HepG2 (cell line): ENCODE results near the gene GAS1. TPM values are rescaled to one million over a fixed set of nuclear protein-coding genes. Genes with fewer than 3 reads are reported as not detected.

Experiments
- ATAC-seq: fragments of 200-7000 bp; cut with Tn5 transposase; 3 replicates; pipeline ENCODE4 v1.9.1; 2020; ENCODE audit warnings: mild to moderate bottlenecking, moderate library complexity
- BruUV-seq: library from RNA; stranded (reverse); fragments of 400-500 nt; replicated peaks from 2 replicates; lab custom pipeline; 2021; lab: Mats Ljungman, UMichigan
- CTCF ChIA-PET: fragments of 300-600 bp; formaldehyde crosslinking; extraction: SDS; loops from one replicate; lab custom pipeline; 2021; ENCODE audit warnings: low total read pairs, inconsistent platforms, low intra/inter-chr PET ratio; lab: Yijun Ruan, JAX
- POLR2A ChIA-PET: fragments of 350-600 bp; sonication (Branson Sonifier 250); formaldehyde crosslinking; loops from one replicate; lab custom pipeline; 2020; ENCODE audit warnings: antibody characterized with exemption, inconsistent platforms; lab: Yijun Ruan, JAX
- DNase-seq: peaks from one replicate; pipeline ENCODE4 v3.0.0-alpha.2; 2015; ENCODE audit warnings: low spot score
- FAIRE-seq: peaks from 3 replicates; lab custom pipeline; 2011; peaks lifted over from hg19 to GRCh38; lab: Jason Lieb, UNC
- H2AFZ ChIP-seq: one replicate; pipeline ENCODE4 v1.6.1; 2011; ENCODE audit warnings: low read length, inconsistent platforms
- H3K27ac ChIP-seq: fragments of 300-600 bp; 3 replicates; pipeline ENCODE4 v1.8.0; 2011; ENCODE audit warnings: mixed run types, mild to moderate bottlenecking, mixed read lengths, low read length, inconsistent platforms; ENCODE audit not compliant: insufficient read depth; ENCODE audit errors: extremely low read length
- H3K27me3 ChIP-seq, 2 experiments: fragments of 200-600 bp in 1 of 2; 2 replicates in 1 of 2; 3 replicates in 1 of 2; pipeline versions ENCODE4 v1.6.0 to v1.8.0; 2011; ENCODE audit warnings: low read length in 2 of 2, mild to moderate bottlenecking in 2 of 2, moderate library complexity in 2 of 2, inconsistent platforms in 1 of 2; ENCODE audit not compliant: insufficient read depth in 2 of 2, control insufficient read depth in 1 of 2
- H3K36me3 ChIP-seq, 2 experiments: fragments of 200-600 bp in 1 of 2; replicated peaks in 1 of 2; 2 replicates in 1 of 2; 3 replicates in 1 of 2; pipeline versions ENCODE4 v1.5.1 to v1.8.0; 2011; ENCODE audit warnings: low read length in 2 of 2, inconsistent platforms in 1 of 2; ENCODE audit not compliant: insufficient read depth in 2 of 2, control insufficient read depth in 1 of 2
- H3K4me1 ChIP-seq: 2 replicates; pipeline ENCODE4 v1.5.1; 2012; ENCODE audit warnings: low read length, inconsistent platforms; ENCODE audit not compliant: insufficient read depth
- H3K4me2 ChIP-seq: 2 replicates; pipeline ENCODE4 v1.6.0; 2011; ENCODE audit warnings: low read depth, low read length, inconsistent platforms
- H3K4me3 ChIP-seq, 3 experiments: fragments of 200-600 bp in 1 of 3; sonication (generic), shearing (Covaris generic) in 1 of 3; replicated peaks in 1 of 3; 2 replicates each; pipeline ENCODE4 v1.5.1; 2011 to 2016; ENCODE audit warnings: low read length in 3 of 3, inconsistent platforms in 2 of 3, low read depth in 2 of 3, mild to moderate bottlenecking in 2 of 3, control low read depth in 1 of 3, mixed read lengths in 1 of 3; ENCODE audit not compliant: insufficient read depth in 1 of 3
- H3K79me2 ChIP-seq: one replicate; pipeline ENCODE4 v1.6.1; 2011; ENCODE audit warnings: low read length, inconsistent platforms; ENCODE audit not compliant: insufficient read depth
- H3K9ac ChIP-seq: 2 replicates; pipeline ENCODE4 v1.6.0; 2011; ENCODE audit warnings: mild to moderate bottlenecking, low read depth, low read length, inconsistent platforms; ENCODE audit not compliant: insufficient read depth
- H3K9me3 ChIP-seq: 2 replicates; pipeline ENCODE4 v1.5.1; 2012; ENCODE audit warnings: mild to moderate bottlenecking, low read length
- H4K20me1 ChIP-seq: 2 replicates; pipeline ENCODE4 v1.6.0; 2011; ENCODE audit warnings: inconsistent platforms, mild to moderate bottlenecking, low read length, moderate library complexity; ENCODE audit not compliant: insufficient read depth
- CBFB ChIP-seq: sonication (generic); formaldehyde crosslinking; IDR thresholded peaks from 2 replicates; pipeline ENCODE4 v1.4.0; 2020; ENCODE audit warnings: missing genetic modification reagents
- GPN1 ChIP-seq: sonication (generic); formaldehyde crosslinking; IDR thresholded peaks from 2 replicates; pipeline ENCODE4 v1.5.1; 2020; ENCODE audit warnings: missing genetic modification reagents, borderline replicate concordance
- HNRNPL ChIP-seq: fragments of 200-400 bp; formaldehyde crosslinking; IDR thresholded peaks from 2 replicates; pipeline ENCODE4 v1.6.1; 2017; ENCODE audit warnings: mild to moderate bottlenecking, low read depth, low read length
- IKZF1 ChIP-seq: fragments of 450-650 bp; IDR thresholded peaks from 2 replicates; pipeline ENCODE4 v1.7.1; 2016
- PAF1 ChIP-seq: IDR thresholded peaks from 2 replicates; pipeline ENCODE4 v1.6.1; 2016; ENCODE audit warnings: missing genetic modification reagents, missing compliant biosample characterization
- PCBP1 ChIP-seq: fragments of 200-400 bp; formaldehyde crosslinking; IDR thresholded peaks from 2 replicates; pipeline ENCODE4 v1.6.1; 2017; ENCODE audit warnings: mild to moderate bottlenecking, low read depth, low read length, borderline replicate concordance
- PITX1 ChIP-seq: sonication (generic); formaldehyde crosslinking; IDR thresholded peaks from 2 replicates; pipeline ENCODE4 v1.5.1; 2020; ENCODE audit warnings: mild to moderate bottlenecking, missing genetic modification reagents
- POLR2AphosphoS5 ChIP-seq: IDR thresholded peaks from 2 replicates; pipeline ENCODE4 v1.6.1; 2012; ENCODE audit warnings: low read depth, low read length
- SNRNP70 ChIP-seq: fragments of 200-400 bp; formaldehyde crosslinking; IDR thresholded peaks from 2 replicates; pipeline ENCODE4 v1.6.1; 2017; ENCODE audit warnings: mild to moderate bottlenecking, low read depth, low read length, moderate library complexity
- SRSF1 ChIP-seq: fragments of 200-400 bp; formaldehyde crosslinking; optimal IDR thresholded peaks from 2 replicates; pipeline ENCODE3; 2017; ENCODE audit warnings: mild to moderate bottlenecking, low read depth, low read length, moderate library complexity
- ZNF17 ChIP-seq: sonication (generic); formaldehyde crosslinking; IDR thresholded peaks from 2 replicates; pipeline ENCODE4 v1.5.0; 2020; ENCODE audit warnings: mild to moderate bottlenecking, missing genetic modification reagents
- ZNF510 ChIP-seq: sonication (generic); formaldehyde crosslinking; IDR thresholded peaks from 2 replicates; pipeline ENCODE4 v1.4.0; 2020; ENCODE audit warnings: low read depth, mild to moderate bottlenecking, missing genetic modification reagents
- ZNF598 ChIP-seq: sonication (generic); formaldehyde crosslinking; IDR thresholded peaks from 2 replicates; pipeline ENCODE4 v1.5.1; 2020; ENCODE audit warnings: mild to moderate bottlenecking, missing genetic modification reagents, borderline replicate concordance
- ZNF83 ChIP-seq: sonication (generic); formaldehyde crosslinking; IDR thresholded peaks from 2 replicates; pipeline ENCODE4 v1.4.0; 2020; ENCODE audit warnings: missing genetic modification reagents, mild to moderate bottlenecking, borderline replicate concordance
- WGBS: methylation state at CpG from one replicate; pipeline ENCODE4 v1.1.6; 2017; ENCODE audit warnings: low lambda C conversion rate; 5-methylcytosine and 5-hydroxymethylcytosine counted together
- in situ Hi-C: cut with HindIII; loops from 2 replicates; pipeline ENCODE4 v1.10.0; 2017; ENCODE audit warnings: low pct_unique_long_range_greater_than_20kb; ENCODE audit not compliant: extremely low pct_ligation_motif_present
- intact Hi-C: fragments of 100-400 bp; cut with micrococcal nuclease; formaldehyde crosslinking; loops from one replicate; pipeline ENCODE4 v1.10.0; 2022; ENCODE audit not compliant: unreplicated experiment
- polyA plus RNA-seq, 8 experiments: library from polyadenylated mRNA; depleted of rRNA in 3 of 8; stranded (reverse) in 7 of 8; unstranded in 1 of 8; fragments of >200 nt; fragmentation: Illumina TruSeq in 4 of 8; extraction: Trizol in 4 of 8; gene quantifications; 2 replicates each; pipeline versions ENCODE4 v1.2.1 to v1.2.3, GENCODE V29; 2011 to 2016; ENCODE audit warnings: low read depth in 4 of 8, missing spikeins in 1 of 8, mixed read lengths in 1 of 8; ENCODE audit not compliant: insufficient read depth in 1 of 8
- total RNA-seq, 5 experiments: library from RNA; depleted of rRNA; stranded (reverse); fragments of >200 nt; fragmentation: Illumina TruSeq; extraction: Trizol; gene quantifications; 2 replicates each; pipeline ENCODE4 v1.2.3, GENCODE V29; 2016; ENCODE audit warnings: low read depth in 1 of 5
- TF ChIP-seq, protein P1 (sequence below): IDR thresholded peaks from 2 replicates; pipeline ENCODE4 v1.6.1; 2012; ENCODE audit warnings: low read length, improper control_type of control experiment
- TF ChIP-seq, protein P2 (sequence below): sonication (generic); formaldehyde crosslinking; IDR thresholded peaks from 2 replicates; pipeline ENCODE4 v1.4.0; 2020; ENCODE audit warnings: missing genetic modification reagents, borderline replicate concordance
- TF ChIP-seq, protein P3 (sequence below): sonication (generic); formaldehyde crosslinking; IDR thresholded peaks from 2 replicates; pipeline ENCODE4 v1.4.0; 2020; ENCODE audit warnings: missing genetic modification reagents; ENCODE audit errors: not compliant biosample characterization

Gene GAS1
- total and polyA plus RNA-seq, 2 of the 13 experiments (the other 11 are each of a cell fraction or from before 2014, with no cell fraction given), result not detected

DNA sequence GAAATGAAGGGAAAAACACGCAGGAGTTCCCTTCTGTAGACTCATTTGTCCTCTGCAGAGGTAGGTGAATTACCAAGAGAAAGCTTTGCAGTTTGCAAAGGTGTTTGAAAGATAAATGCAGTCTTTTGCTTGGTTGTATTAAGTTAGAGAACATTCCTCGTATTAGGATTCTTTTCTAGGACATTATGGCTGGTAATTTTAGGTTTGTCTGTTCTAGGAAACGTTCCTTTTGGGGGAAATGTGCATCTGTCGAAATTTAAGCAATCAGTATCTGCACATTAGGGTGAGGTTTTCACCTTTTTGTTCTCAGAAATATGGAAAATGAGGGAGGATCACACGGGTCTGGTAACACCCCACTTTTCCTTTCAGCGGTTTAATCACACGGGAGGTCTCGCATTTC, 45.1 kb downstream of the GAS1 start:
- Histone ChIP-seq H3K79me2 (no peaks in the 10 kb centered on the region), H4K20me1 (no peaks in the 10 kb centered on the region), H3K4me3 (no peak overlapping the region), H2AFZ (no peak overlapping the region), H3K36me3 (no peaks in the 10 kb centered on the region), H3K27me3 (peaks cover 1 to 16% of the 10 kb centered on the region in 2 experiments; a peak in 2 of 5 replicates), H3K27ac (no peak overlapping the region), H3K9ac (no peak overlapping the region), H3K9me3 (no peaks in the 10 kb centered on the region), H3K4me2 (no peak overlapping the region), H3K4me1 (no peaks in the 10 kb centered on the region)
- POLR2A ChIA-PET, result no interaction called here
- DNase-seq (no peak), ATAC-seq (no peak), FAIRE-seq (no peak)
- BruUV-seq, result no TSS peak
- TF ChIP-seq SNRNP70, result no peak
- no peak for TF ChIP-seq GPN1
- TF ChIP-seq ZNF598 (CRISPR knock-in tag), result no peak
- TF ChIP-seq, protein P1, sequence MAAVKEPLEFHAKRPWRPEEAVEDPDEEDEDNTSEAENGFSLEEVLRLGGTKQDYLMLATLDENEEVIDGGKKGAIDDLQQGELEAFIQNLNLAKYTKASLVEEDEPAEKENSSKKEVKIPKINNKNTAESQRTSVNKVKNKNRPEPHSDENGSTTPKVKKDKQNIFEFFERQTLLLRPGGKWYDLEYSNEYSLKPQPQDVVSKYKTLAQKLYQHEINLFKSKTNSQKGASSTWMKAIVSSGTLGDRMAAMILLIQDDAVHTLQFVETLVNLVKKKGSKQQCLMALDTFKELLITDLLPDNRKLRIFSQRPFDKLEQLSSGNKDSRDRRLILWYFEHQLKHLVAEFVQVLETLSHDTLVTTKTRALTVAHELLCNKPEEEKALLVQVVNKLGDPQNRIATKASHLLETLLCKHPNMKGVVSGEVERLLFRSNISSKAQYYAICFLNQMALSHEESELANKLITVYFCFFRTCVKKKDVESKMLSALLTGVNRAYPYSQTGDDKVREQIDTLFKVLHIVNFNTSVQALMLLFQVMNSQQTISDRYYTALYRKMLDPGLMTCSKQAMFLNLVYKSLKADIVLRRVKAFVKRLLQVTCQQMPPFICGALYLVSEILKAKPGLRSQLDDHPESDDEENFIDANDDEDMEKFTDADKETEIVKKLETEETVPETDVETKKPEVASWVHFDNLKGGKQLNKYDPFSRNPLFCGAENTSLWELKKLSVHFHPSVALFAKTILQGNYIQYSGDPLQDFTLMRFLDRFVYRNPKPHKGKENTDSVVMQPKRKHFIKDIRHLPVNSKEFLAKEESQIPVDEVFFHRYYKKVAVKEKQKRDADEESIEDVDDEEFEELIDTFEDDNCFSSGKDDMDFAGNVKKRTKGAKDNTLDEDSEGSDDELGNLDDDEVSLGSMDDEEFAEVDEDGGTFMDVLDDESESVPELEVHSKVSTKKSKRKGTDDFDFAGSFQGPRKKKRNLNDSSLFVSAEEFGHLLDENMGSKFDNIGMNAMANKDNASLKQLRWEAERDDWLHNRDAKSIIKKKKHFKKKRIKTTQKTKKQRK, result no peak
- TF ChIP-seq PAF1 (CRISPR knock-in tag), result no peak
- TF ChIP-seq POLR2AphosphoS5, result no peak
- TF ChIP-seq, protein P2, sequence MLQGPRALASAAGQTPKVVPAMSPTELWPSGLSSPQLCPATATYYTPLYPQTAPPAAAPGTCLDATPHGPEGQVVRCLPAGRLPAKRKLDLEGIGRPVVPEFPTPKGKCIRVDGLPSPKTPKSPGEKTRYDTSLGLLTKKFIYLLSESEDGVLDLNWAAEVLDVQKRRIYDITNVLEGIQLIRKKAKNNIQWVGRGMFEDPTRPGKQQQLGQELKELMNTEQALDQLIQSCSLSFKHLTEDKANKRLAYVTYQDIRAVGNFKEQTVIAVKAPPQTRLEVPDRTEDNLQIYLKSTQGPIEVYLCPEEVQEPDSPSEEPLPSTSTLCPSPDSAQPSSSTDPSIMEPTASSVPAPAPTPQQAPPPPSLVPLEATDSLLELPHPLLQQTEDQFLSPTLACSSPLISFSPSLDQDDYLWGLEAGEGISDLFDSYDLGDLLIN (CRISPR knock-in tag), result no peak
- TF ChIP-seq ZNF83 (CRISPR knock-in tag), result no peak
- no peak for TF ChIP-seq ZNF510 (CRISPR knock-in tag)
- no peak for TF ChIP-seq PCBP1
- no peak for TF ChIP-seq IKZF1
- TF ChIP-seq SRSF1, result no peak
- TF ChIP-seq, protein P3, sequence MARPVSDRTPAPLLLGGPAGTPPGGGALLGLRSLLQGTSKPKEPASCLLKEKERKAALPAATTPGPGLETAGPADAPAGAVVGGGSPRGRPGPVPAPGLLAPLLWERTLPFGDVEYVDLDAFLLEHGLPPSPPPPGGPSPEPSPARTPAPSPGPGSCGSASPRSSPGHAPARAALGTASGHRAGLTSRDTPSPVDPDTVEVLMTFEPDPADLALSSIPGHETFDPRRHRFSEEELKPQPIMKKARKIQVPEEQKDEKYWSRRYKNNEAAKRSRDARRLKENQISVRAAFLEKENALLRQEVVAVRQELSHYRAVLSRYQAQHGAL (CRISPR knock-in tag), result no peak
- TF ChIP-seq HNRNPL, result no peak
- TF ChIP-seq PITX1 (CRISPR knock-in tag), result no peak
- TF ChIP-seq CBFB (CRISPR knock-in tag), result no peak
- TF ChIP-seq ZNF17, result no peak
- intact Hi-C loops (no loop called here), in situ Hi-C loops (no loop called here)
- CTCF ChIA-PET, result no interaction called here
- WGBS, result 17% methylated on average over 8 of the region's 8 CpGs
